Chondrocyte (in vitro differentiated cells): ENCODE results near the gene COPA. TPM values are rescaled to one million over a fixed set of nuclear protein-coding genes. Genes with fewer than 3 reads are reported as not detected.

Source experiments
- DNase-seq: peaks from one replicate; pipeline ENCODE4 v3.0.0; 2021; ENCODE audit warnings: mixed read lengths, low spot score
- H3K27ac Mint-ChIP-seq: one replicate; pipeline ENCODE4 v1.8.0; 2021; ENCODE audit warnings: mild to moderate bottlenecking, moderate library complexity, mixed read lengths; ENCODE audit not compliant: unreplicated experiment
- H3K27me3 Mint-ChIP-seq: 2 replicates; pipeline ENCODE4 v1.8.0; 2021; ENCODE audit warnings: low read depth, mixed read lengths
- H3K36me3 Mint-ChIP-seq: 2 replicates; pipeline ENCODE4 v1.8.0; 2021; ENCODE audit warnings: low read depth, mixed read lengths
- H3K4me1 Mint-ChIP-seq: 2 replicates; pipeline ENCODE4 v1.8.0; 2021; ENCODE audit warnings: low read depth, mild to moderate bottlenecking, mixed read lengths
- H3K4me3 Mint-ChIP-seq: one replicate; pipeline ENCODE4 v1.8.0; 2021; ENCODE audit warnings: mild to moderate bottlenecking, moderate library complexity, mixed read lengths; ENCODE audit not compliant: unreplicated experiment
- H3K9me3 Mint-ChIP-seq: 2 replicates; pipeline ENCODE4 v1.8.0; 2021; ENCODE audit warnings: low read depth, mixed read lengths
- CTCF ChIP-seq: fragments of 200-600 bp; sonication (generic); IDR thresholded peaks from 2 replicates; pipeline ENCODE4 v1.5.0; 2021; ENCODE audit warnings: antibody characterized with exemption, mild to moderate bottlenecking, moderate library complexity
- total RNA-seq: library from RNA; stranded (reverse); gene quantifications from 3 replicates; pipeline ENCODE4 v1.2.1, GENCODE V29; 2021

The COPA gene
- total RNA-seq, 1 donor from 2014 or later = 239 TPM

DNA sequence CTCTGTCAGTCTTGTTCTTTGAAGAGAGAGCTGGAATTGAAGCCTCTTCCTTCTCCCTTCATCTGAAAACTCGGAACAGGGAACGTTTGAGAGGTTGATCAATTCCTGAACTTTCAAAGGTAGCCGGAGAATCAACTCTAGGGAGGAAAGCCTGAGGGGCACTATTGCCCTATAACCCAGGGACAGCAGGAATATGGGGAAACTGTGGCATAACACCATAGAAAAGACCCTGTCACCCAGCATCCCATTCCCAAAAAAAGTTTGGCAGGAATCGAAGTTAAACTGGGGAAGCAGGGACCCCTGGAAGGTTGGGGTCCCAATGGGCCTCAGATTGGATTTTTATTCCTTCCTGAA is 18.7 kb upstream of the COPA start:
- Mint-ChIP-seq H3K4me1 (peaks cover 10% of the 10 kb centered on the region), H3K9me3 (no peaks in the 10 kb centered on the region), H3K27ac (no peak overlapping the region), H3K36me3 (peaks cover 28% of the 10 kb centered on the region), H3K27me3 (no peaks in the 10 kb centered on the region), H3K4me3 (no peak overlapping the region)
- no peak for DNase-seq
- TF ChIP-seq CTCF = no peak

DNA sequence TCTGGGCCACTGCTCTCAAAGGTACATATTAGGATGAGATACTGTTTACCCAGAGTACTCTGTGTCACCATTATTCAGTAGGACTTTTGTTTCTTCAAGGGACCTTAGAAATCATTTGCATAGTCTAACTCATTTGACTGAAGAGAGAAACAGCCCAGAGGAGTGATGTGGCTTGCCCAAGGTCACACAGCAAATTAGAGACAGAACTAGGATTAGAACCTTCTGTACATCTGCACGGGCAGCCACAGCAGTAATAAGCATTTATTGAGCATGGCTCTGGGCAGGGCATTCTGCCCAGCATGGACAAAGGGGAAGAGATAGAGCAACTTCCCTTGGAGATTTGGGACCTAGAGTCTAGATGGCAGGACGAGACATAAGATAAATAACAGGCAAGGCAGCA is 18.1 kb upstream of the COPA start:
- DNase-seq = no peak
- Mint-ChIP-seq H3K27ac (no peak overlapping the region), H3K4me3 (no peak overlapping the region), H3K4me1 (peaks cover 10% of the 10 kb centered on the region), H3K27me3 (no peaks in the 10 kb centered on the region), H3K9me3 (no peaks in the 10 kb centered on the region), H3K36me3 (peaks cover 34% of the 10 kb centered on the region)
- TF ChIP-seq CTCF = no peak

GRCh38 chr1:160360227-160360695 is 17.2 kb upstream of the COPA start:
- no peaks in the 10 kb centered on the region for H3K27me3 Mint-ChIP-seq
- H3K4me1 Mint-ChIP-seq = peaks cover 10% of the 10 kb centered on the region
- DNase-seq = no peak
- TF ChIP-seq CTCF = no peak
- no peak overlapping the region for H3K27ac Mint-ChIP-seq
- H3K4me3 Mint-ChIP-seq = no peak overlapping the region
- H3K36me3 Mint-ChIP-seq = peaks cover 38% of the 10 kb centered on the region
- H3K9me3 Mint-ChIP-seq = no peaks in the 10 kb centered on the region

DNA sequence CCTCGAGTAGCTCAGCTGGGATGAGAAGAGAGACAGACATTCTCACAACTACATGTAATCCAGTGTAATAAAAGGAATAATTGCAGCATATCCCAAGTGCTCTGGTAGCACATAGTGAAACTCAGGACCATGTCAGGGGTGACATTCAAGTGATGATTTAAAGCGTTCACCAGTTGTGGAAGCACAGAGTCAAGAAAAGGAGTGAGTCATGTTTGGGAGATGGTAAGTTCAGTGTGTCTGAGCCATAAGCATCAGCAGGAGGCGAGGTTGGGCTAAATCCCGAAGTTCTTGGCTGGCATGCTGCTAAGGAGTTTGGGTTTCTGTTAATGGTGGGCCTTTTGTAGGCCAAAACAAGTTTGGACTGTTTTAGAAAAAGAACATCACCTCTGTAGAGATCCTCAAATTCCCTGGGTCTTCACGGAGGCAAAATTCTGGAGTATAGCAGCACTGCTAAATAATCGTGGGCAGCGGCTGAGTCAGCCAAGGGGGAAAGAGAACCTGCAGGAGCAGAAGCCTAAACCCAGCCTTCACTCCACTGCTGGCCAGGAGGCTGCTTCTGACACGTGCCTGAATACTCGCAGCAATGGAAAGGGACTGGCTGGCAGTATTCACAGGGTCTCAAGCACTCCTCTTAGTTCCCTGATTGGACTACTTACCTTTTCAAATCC is 16.6 kb upstream of the COPA start:
- Mint-ChIP-seq H3K36me3 (peaks cover 42% of the 10 kb centered on the region), H3K4me1 (peaks cover 10% of the 10 kb centered on the region), H3K27ac (no peak overlapping the region), H3K27me3 (no peaks in the 10 kb centered on the region), H3K9me3 (no peaks in the 10 kb centered on the region), H3K4me3 (no peak overlapping the region)
- TF ChIP-seq CTCF = no peak
- DNase-seq = no peak

- TF ChIP-seq CTCF = no peak
- Mint-ChIP-seq H3K4me1 (peaks cover 10% of the 10 kb centered on the region), H3K9me3 (no peaks in the 10 kb centered on the region), H3K27ac (no peak overlapping the region), H3K27me3 (no peaks in the 10 kb centered on the region), H3K4me3 (no peak overlapping the region), H3K36me3 (peaks cover 50% of the 10 kb centered on the region)
- DNase-seq = no peak
Measured at GRCh38 chr1:160358073-160358472, 15.0 kb upstream of the COPA start.
